Heart left ventricle (tissue), 13 donors: Measurements from ENCODE around the gene MIB1.

ENCODE experiments used
- CTCF ChIP-seq, 12 donors: fragments of 200-600 bp; sonication (generic) in 4 of 12; IDR thresholded peaks; one replicate each; pipeline versions ENCODE4 v1.5.0 to v1.8.0; 2018 to 2022; ENCODE audit warnings: antibody characterized with exemption in 12 of 12, mild to moderate bottlenecking in 5 of 12
- POLR2A ChIP-seq, 2 donors: fragments of 450-650 bp; IDR thresholded peaks; one replicate each; pipeline ENCODE4 v1.6.1; 2017; ENCODE audit warnings: antibody characterized with exemption in 2 of 2, mild to moderate bottlenecking in 2 of 2, moderate library complexity in 2 of 2
- donor health status: ischemic (EF 13 %, LVEDD 7.1; RV severe dilation, severe dysfunction).
- donor health status: DM: no; HTN: yes; CAD: no.
- donor health status: DM: no; HTN: no; CAD: no.
- donor health status: ischemic (EF 25% LVEDD 6.9; RV normal size, moderate dysfunction).
- donor health status: ischemic (EF 25% LVEDD 5.7; RV mildly dilated, moderate dysfunction).
- donor health status: ischemic (EF 35%, LVEDD 5.7; RV mildly dilated, moderate dysfunction).
- donor health status: nonischemic (EF 11% LVEDD 7.7; RV severe dilation, severe dysfunction).
- donor health status: DM: yes; HTN: yes; CAD: no.
- donor health status: PGD.
- donor health status: ischemic (EF 29% LVEDD 5.4; RV normal size, mild dysfunction).
- donor health status: nonischemic (EF 23%, LVEDD 6.1; RV moderate dilation, normal function).

- TF ChIP-seq CTCF (IDR thresholded peaks at IDR 0.05) (no peak), POLR2A (IDR thresholded peaks at IDR 0.05) (no peak)
Measured at GRCh38 chr18:21799721-21800120, 59.1 kb downstream of the MIB1 start.
